ENCODE measurements around the gene SSBP2. TPM values are rescaled to one million over a fixed set of nuclear protein-coding genes. Genes with fewer than 3 reads are reported as not detected.

Gene SSBP2
- total RNA-seq, 3 donors from 2014 or later: 65.5 to 110 (median 76.6) TPM

DNA sequence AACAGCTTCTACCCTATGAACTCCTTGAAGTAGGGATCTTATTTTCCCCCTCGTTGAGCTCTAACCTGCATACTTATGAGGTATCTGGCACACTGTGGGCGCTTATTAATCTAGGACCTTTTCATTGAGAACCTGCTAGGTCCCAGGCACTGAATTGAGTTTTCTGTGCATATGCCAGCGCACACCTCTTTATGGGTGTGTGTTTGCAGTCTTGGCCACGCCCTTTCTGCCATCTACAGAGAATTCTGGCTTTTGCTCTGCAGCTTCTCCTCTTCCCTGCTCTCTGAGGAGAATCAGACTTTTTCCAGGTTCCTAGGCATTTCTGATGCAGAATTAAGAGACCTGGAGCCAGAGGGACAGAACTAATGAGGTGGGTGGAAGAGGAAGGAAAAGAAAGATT lies 25.4 kb upstream of the SSBP2 start:
- intact Hi-C loops (cut with DNase I; ENCODE audit: low total_unique reads): no loop called here
- H3K36me3 ChIP-seq: no peaks in the 10 kb centered on the region
- no peaks in the 10 kb centered on the region for H3K27me3 ChIP-seq
- DNase-seq (ENCODE audit: low spot score in 2 of 2): no peak
- H3K9me3 ChIP-seq: no peaks in the 10 kb centered on the region
- no peak for TF ChIP-seq POLR2A (IDR thresholded peaks at IDR 0.05)
- TF ChIP-seq, protein P1, sequence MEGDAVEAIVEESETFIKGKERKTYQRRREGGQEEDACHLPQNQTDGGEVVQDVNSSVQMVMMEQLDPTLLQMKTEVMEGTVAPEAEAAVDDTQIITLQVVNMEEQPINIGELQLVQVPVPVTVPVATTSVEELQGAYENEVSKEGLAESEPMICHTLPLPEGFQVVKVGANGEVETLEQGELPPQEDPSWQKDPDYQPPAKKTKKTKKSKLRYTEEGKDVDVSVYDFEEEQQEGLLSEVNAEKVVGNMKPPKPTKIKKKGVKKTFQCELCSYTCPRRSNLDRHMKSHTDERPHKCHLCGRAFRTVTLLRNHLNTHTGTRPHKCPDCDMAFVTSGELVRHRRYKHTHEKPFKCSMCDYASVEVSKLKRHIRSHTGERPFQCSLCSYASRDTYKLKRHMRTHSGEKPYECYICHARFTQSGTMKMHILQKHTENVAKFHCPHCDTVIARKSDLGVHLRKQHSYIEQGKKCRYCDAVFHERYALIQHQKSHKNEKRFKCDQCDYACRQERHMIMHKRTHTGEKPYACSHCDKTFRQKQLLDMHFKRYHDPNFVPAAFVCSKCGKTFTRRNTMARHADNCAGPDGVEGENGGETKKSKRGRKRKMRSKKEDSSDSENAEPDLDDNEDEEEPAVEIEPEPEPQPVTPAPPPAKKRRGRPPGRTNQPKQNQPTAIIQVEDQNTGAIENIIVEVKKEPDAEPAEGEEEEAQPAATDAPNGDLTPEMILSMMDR (IDR thresholded peaks at IDR 0.05): no peak
- TF ChIP-seq POLR2AphosphoS5 (IDR thresholded peaks at IDR 0.05): no peak
- H3K27ac ChIP-seq: no peak overlapping the region
- no peaks in the 10 kb centered on the region for H3K4me1 ChIP-seq
- no peak overlapping the region for H3K4me3 ChIP-seq

DNA sequence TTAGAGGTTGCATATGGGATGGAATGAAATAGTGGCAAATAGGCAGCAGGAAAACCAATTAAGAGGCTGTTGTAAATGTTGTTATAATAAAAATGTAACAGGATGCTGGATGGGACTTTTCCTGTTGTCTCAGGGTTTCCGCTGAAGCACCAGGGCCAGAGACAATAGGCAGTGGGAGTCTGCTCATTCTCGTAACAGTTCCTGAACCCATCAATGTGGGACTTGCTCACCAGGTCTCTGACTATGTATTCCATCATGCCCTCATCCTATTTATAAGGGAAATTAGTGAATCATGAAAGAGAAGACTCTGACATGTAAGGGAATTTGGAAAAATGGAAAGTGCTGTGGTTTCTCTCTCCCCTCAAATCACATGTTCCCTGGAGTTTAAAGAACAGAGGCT lies 23.5 kb upstream of the SSBP2 start:
- no peak overlapping the region for H3K4me3 ChIP-seq
- TF ChIP-seq POLR2A (IDR thresholded peaks at IDR 0.05) (no peak), POLR2AphosphoS5 (IDR thresholded peaks at IDR 0.05) (no peak)
- TF ChIP-seq, protein P1 (IDR thresholded peaks at IDR 0.05): no peak
- no peaks in the 10 kb centered on the region for H3K27me3 ChIP-seq
- no peak for DNase-seq (ENCODE audit: low spot score in 2 of 2)
- H3K4me1 ChIP-seq: no peaks in the 10 kb centered on the region
- intact Hi-C loops (cut with DNase I; ENCODE audit: low total_unique reads): no loop called here
- peak overlapping the region; percentile 59 to 70 for H3K27ac ChIP-seq
- no peaks in the 10 kb centered on the region for H3K36me3 ChIP-seq
- no peaks in the 10 kb centered on the region for H3K9me3 ChIP-seq

DNA sequence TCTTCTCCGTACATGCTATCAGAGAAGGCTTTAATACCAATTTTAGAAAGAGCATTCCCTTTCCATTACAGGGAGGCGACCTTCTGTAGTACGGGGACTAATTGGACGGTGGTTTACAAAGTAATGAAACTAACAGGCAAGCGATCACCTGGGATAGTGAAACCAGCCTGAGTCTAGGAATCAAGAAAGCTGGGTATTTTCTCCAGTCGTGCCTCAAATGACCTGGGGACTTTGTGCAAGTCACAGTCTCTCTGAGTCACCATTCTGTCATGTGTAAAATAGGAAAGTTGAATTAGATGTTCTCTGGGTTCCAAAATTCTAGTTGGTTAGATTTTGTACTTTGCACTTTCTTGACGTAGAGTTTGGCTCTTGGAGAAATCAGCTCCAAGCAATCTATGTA lies 22.7 kb upstream of the SSBP2 start:
- Histone ChIP-seq H3K27ac (peak overlapping the region; percentile 59 to 70), H3K9me3 (no peaks in the 10 kb centered on the region), H3K27me3 (no peaks in the 10 kb centered on the region), H3K4me3 (no peak overlapping the region), H3K4me1 (no peaks in the 10 kb centered on the region), H3K36me3 (no peaks in the 10 kb centered on the region)
- intact Hi-C loops (cut with DNase I; ENCODE audit: low total_unique reads): no loop called here
- TF ChIP-seq POLR2A (IDR thresholded peaks at IDR 0.05) (no peak), POLR2AphosphoS5 (IDR thresholded peaks at IDR 0.05) (no peak)
- TF ChIP-seq, protein P1 (IDR thresholded peaks at IDR 0.05): no peak
- DNase-seq (ENCODE audit: low spot score in 2 of 2): no peak

DNA sequence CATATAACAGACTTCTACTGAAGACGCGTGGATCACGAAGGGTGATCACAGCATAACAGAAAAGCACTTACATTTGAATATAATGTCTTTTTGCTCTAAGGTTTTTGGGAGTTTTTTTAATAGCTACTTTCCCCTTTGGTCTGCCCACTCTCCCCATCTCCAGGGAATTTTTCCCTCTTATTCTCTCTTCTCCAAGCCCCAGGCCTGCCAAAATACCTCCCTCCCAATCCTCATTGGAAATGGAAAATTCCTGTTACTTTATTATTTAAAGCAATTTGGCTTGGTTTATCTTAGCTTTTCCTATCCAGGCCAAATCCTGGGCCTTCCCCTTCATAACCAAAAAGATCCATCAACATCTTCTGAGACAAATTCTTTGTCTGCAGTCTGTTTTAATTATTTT lies 22.3 kb upstream of the SSBP2 start:
- peak overlapping the region; percentile 59 to 70 for H3K27ac ChIP-seq
- no peak overlapping the region for H3K4me3 ChIP-seq
- TF ChIP-seq, protein P1 (IDR thresholded peaks at IDR 0.05): no peak
- no peak for TF ChIP-seq POLR2AphosphoS5 (IDR thresholded peaks at IDR 0.05)
- TF ChIP-seq POLR2A (IDR thresholded peaks at IDR 0.05): no peak
- H3K4me1 ChIP-seq: no peaks in the 10 kb centered on the region
- no peaks in the 10 kb centered on the region for H3K36me3 ChIP-seq
- no peaks in the 10 kb centered on the region for H3K27me3 ChIP-seq
- no peaks in the 10 kb centered on the region for H3K9me3 ChIP-seq
- intact Hi-C loops (cut with DNase I; ENCODE audit: low total_unique reads): no loop called here
- DNase-seq (ENCODE audit: low spot score in 2 of 2): no peak

DNA sequence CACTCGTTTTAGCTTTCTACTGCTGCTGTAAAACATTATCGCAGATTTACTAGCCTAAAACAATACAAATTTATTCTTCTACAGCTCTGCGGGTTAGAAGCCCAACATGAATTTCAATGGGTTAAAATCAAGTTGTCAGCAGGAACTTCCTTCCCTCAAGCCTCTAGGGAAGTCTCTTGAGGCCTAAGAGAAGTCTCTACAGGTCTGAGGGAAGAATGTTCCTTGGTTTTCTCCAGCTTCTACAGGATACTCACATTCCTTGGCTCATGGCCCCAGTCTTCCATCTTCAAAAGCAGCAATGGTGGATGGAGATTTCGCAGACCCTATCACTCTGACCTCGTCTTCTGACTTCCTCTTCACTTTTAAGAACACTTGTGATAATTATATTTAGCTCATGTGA lies 21.6 kb upstream of the SSBP2 start:
- H3K27ac ChIP-seq: peak overlapping the region in 1 of 2 donors; percentile 70
- DNase-seq (ENCODE audit: low spot score in 2 of 2): no peak
- no peak overlapping the region for H3K4me3 ChIP-seq
- TF ChIP-seq POLR2AphosphoS5 (IDR thresholded peaks at IDR 0.05) (no peak), POLR2A (IDR thresholded peaks at IDR 0.05) (no peak)
- TF ChIP-seq, protein P1 (IDR thresholded peaks at IDR 0.05): no peak
- intact Hi-C loops (cut with DNase I; ENCODE audit: low total_unique reads): no loop called here
- H3K36me3 ChIP-seq: no peaks in the 10 kb centered on the region
- no peaks in the 10 kb centered on the region for H3K27me3 ChIP-seq
- H3K9me3 ChIP-seq: no peaks in the 10 kb centered on the region
- no peaks in the 10 kb centered on the region for H3K4me1 ChIP-seq
